ENCODE results near the gene WASF3.

DNA sequence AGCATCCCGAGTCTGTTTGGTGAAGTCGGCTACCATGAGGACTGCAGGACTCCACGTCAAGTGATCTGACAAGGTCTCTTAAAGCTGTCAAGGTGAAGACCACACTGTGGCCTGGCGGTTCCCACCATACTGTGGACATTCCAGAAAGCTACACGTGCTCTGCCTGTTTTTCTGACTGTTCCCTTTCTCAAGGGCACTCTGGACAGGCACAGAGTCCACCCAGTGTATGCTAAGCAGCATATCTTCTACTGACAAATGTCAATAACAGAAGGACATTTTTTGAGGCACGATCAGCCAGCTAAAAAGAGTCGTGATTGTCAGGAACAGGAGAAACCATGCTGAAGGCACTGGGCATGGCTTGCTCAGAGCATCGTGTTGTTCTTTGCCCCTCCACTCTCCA, 12.8 kb upstream of the WASF3 start:
- TF ChIP-seq, protein P1, sequence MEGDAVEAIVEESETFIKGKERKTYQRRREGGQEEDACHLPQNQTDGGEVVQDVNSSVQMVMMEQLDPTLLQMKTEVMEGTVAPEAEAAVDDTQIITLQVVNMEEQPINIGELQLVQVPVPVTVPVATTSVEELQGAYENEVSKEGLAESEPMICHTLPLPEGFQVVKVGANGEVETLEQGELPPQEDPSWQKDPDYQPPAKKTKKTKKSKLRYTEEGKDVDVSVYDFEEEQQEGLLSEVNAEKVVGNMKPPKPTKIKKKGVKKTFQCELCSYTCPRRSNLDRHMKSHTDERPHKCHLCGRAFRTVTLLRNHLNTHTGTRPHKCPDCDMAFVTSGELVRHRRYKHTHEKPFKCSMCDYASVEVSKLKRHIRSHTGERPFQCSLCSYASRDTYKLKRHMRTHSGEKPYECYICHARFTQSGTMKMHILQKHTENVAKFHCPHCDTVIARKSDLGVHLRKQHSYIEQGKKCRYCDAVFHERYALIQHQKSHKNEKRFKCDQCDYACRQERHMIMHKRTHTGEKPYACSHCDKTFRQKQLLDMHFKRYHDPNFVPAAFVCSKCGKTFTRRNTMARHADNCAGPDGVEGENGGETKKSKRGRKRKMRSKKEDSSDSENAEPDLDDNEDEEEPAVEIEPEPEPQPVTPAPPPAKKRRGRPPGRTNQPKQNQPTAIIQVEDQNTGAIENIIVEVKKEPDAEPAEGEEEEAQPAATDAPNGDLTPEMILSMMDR (IDR thresholded peaks at IDR 0.05; ENCODE audit: low read length), result no peak
- TF ChIP-seq EZH2 (IDR thresholded peaks at IDR 0.05; ENCODE audit: borderline replicate concordance, low read length), result no peak
